HepG2 (cell line): ENCODE data around the gene RMRP. TPM values are rescaled to one million over a fixed set of nuclear protein-coding genes. Genes with fewer than 3 reads are reported as not detected.
A peak's percentile ranks its signal among the peaks of the same experiment; 100 is the strongest.

Experiments
- ARNT ChIP-seq: fragments of 450-650 bp; IDR thresholded peaks from 2 replicates; pipeline ENCODE4 v1.6.1; 2017
- CENPT ChIP-seq: sonication (generic); formaldehyde crosslinking; IDR thresholded peaks from 2 replicates; pipeline ENCODE4 v1.8.0; 2022; ENCODE audit warnings: low read depth, mild to moderate bottlenecking, moderate library complexity, missing genetic modification reagents
- EEA1 ChIP-seq: sonication (generic); formaldehyde crosslinking; IDR thresholded peaks from 2 replicates; pipeline ENCODE4 v1.5.1; 2020; ENCODE audit warnings: mild to moderate bottlenecking, missing genetic modification reagents, borderline replicate concordance
- MED8 ChIP-seq: sonication (generic); formaldehyde crosslinking; IDR thresholded peaks from 2 replicates; pipeline ENCODE4 v1.8.1; 2023; ENCODE audit warnings: mild to moderate bottlenecking, missing genetic modification reagents; ENCODE audit not compliant: insufficient replicate concordance
- MTA3 ChIP-seq: sonication (generic); formaldehyde crosslinking; IDR thresholded peaks from 2 replicates; pipeline ENCODE4 v1.4.0; 2020; ENCODE audit warnings: missing genetic modification reagents
- RAD51 ChIP-seq: fragments of 450-650 bp; IDR thresholded peaks from 2 replicates; pipeline ENCODE4 v1.6.1; 2016; ENCODE audit warnings: borderline replicate concordance
- SNAPC4 ChIP-seq: sonication (generic); formaldehyde crosslinking; IDR thresholded peaks from 2 replicates; pipeline ENCODE4 v1.4.0; 2020; ENCODE audit warnings: mild to moderate bottlenecking, missing genetic modification reagents
- TMF1 ChIP-seq: sonication (generic); formaldehyde crosslinking; IDR thresholded peaks from 2 replicates; pipeline ENCODE4 v1.8.1; 2022; ENCODE audit warnings: low read depth, missing genetic modification reagents
- ZFP36 ChIP-seq: fragments of 150-350 bp; IDR thresholded peaks from 2 replicates; pipeline ENCODE4 v1.6.1; 2018; ENCODE audit warnings: borderline replicate concordance, low read length, low read depth; ENCODE audit not compliant: partially characterized antibody
- ZNF580 ChIP-seq: IDR thresholded peaks from 2 replicates; pipeline ENCODE4 v1.6.1; 2016; ENCODE audit warnings: low read depth, borderline replicate concordance
- ZNF749 ChIP-seq: sonication (generic); formaldehyde crosslinking; IDR thresholded peaks from 2 replicates; pipeline ENCODE4 v1.8.0; 2022; ENCODE audit warnings: mild to moderate bottlenecking, missing genetic modification reagents, moderate library complexity, borderline replicate concordance
- ZNF784 ChIP-seq: sonication (generic); formaldehyde crosslinking; IDR thresholded peaks from 2 replicates; pipeline ENCODE4 v1.5.1; 2020; ENCODE audit warnings: missing genetic modification reagents, mild to moderate bottlenecking, borderline replicate concordance
- polyA plus RNA-seq, 8 experiments: library from polyadenylated mRNA; depleted of rRNA in 3 of 8; stranded (reverse) in 7 of 8; unstranded in 1 of 8; fragments of >200 nt; fragmentation: Illumina TruSeq in 4 of 8; extraction: Trizol in 4 of 8; gene quantifications; 2 replicates each; pipeline versions ENCODE4 v1.2.1 to v1.2.3, GENCODE V29; 2011 to 2016; ENCODE audit warnings: low read depth in 4 of 8, missing spikeins in 1 of 8, mixed read lengths in 1 of 8; ENCODE audit not compliant: insufficient read depth in 1 of 8
- total RNA-seq, 5 experiments: library from RNA; depleted of rRNA; stranded (reverse); fragments of >200 nt; fragmentation: Illumina TruSeq; extraction: Trizol; gene quantifications; 2 replicates each; pipeline ENCODE4 v1.2.3, GENCODE V29; 2016; ENCODE audit warnings: low read depth in 1 of 5
- TF ChIP-seq, protein P1 (sequence below): sonication (generic); formaldehyde crosslinking; IDR thresholded peaks from 2 replicates; pipeline ENCODE4 v1.4.0; 2020; ENCODE audit warnings: missing genetic modification reagents
- TF ChIP-seq, protein P2 (sequence below): sonication (generic); formaldehyde crosslinking; IDR thresholded peaks from 2 replicates; pipeline ENCODE4 v1.4.0; 2020; ENCODE audit warnings: missing genetic modification reagents, borderline replicate concordance

RMRP gene
- total and polyA plus RNA-seq, 2 of the 13 experiments (the other 11 are each of a cell fraction or from before 2014, with no cell fraction given): 51.4 to 4,025 TPM

GRCh38 chr9:35657546-35658136 is at the start of gene RMRP (continued):
- TF ChIP-seq, protein P1, sequence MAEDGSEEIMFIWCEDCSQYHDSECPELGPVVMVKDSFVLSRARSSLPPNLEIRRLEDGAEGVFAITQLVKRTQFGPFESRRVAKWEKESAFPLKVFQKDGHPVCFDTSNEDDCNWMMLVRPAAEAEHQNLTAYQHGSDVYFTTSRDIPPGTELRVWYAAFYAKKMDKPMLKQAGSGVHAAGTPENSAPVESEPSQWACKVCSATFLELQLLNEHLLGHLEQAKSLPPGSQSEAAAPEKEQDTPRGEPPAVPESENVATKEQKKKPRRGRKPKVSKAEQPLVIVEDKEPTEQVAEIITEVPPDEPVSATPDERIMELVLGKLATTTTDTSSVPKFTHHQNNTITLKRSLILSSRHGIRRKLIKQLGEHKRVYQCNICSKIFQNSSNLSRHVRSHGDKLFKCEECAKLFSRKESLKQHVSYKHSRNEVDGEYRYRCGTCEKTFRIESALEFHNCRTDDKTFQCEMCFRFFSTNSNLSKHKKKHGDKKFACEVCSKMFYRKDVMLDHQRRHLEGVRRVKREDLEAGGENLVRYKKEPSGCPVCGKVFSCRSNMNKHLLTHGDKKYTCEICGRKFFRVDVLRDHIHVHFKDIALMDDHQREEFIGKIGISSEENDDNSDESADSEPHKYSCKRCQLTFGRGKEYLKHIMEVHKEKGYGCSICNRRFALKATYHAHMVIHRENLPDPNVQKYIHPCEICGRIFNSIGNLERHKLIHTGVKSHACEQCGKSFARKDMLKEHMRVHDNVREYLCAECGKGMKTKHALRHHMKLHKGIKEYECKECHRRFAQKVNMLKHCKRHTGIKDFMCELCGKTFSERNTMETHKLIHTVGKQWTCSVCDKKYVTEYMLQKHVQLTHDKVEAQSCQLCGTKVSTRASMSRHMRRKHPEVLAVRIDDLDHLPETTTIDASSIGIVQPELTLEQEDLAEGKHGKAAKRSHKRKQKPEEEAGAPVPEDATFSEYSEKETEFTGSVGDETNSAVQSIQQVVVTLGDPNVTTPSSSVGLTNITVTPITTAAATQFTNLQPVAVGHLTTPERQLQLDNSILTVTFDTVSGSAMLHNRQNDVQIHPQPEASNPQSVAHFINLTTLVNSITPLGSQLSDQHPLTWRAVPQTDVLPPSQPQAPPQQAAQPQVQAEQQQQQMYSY (CRISPR knock-in tag): 0 out of 2 replicates have a peak, but pooled peaks have one; percentile 72
- TF ChIP-seq CENPT (CRISPR knock-in tag) (peak; percentile 88), ZFP36 (no peak), ZNF749 (peak; percentile 97), EEA1 (CRISPR knock-in tag) (peak; percentile 16; the same call in 1 of the 2 replicates), TMF1 (CRISPR knock-in tag) (peak; percentile 94), MED8 (CRISPR knock-in tag) (no peak), RAD51 (no peak; the same call in 1 of the 2 replicates), SNAPC4 (peak; percentile 100), ZNF580 (peak; percentile 97; the same call in 1 of the 2 replicates), ARNT (no peak), MTA3 (CRISPR knock-in tag) (no peak), ZNF784 (peak; percentile 53; the same call in 1 of the 2 replicates)
- TF ChIP-seq, protein P2, sequence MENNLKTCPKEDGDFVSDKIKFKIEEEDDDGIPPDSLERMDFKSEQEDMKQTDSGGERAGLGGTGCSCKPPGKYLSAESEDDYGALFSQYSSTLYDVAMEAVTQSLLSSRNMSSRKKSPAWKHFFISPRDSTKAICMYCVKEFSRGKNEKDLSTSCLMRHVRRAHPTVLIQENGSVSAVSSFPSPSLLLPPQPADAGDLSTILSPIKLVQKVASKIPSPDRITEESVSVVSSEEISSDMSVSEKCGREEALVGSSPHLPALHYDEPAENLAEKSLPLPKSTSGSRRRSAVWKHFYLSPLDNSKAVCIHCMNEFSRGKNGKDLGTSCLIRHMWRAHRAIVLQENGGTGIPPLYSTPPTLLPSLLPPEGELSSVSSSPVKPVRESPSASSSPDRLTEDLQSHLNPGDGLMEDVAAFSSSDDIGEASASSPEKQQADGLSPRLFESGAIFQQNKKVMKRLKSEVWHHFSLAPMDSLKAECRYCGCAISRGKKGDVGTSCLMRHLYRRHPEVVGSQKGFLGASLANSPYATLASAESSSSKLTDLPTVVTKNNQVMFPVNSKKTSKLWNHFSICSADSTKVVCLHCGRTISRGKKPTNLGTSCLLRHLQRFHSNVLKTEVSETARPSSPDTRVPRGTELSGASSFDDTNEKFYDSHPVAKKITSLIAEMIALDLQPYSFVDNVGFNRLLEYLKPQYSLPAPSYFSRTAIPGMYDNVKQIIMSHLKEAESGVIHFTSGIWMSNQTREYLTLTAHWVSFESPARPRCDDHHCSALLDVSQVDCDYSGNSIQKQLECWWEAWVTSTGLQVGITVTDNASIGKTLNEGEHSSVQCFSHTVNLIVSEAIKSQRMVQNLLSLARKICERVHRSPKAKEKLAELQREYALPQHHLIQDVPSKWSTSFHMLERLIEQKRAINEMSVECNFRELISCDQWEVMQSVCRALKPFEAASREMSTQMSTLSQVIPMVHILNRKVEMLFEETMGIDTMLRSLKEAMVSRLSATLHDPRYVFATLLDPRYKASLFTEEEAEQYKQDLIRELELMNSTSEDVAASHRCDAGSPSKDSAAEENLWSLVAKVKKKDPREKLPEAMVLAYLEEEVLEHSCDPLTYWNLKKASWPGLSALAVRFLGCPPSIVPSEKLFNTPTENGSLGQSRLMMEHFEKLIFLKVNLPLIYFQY (CRISPR knock-in tag): peak; percentile 42
